ENCODE results near the gene RPL3. TPM values are rescaled to one million over a fixed set of nuclear protein-coding genes. Genes with fewer than 3 reads are reported as not detected.
A peak's percentile ranks its signal among the peaks of the same experiment; 100 is the strongest.

RPL3 gene
- total and polyA plus RNA-seq, 3 experiments from 2014 or later = 2,574 to 3,654 (median 2,607) TPM

DNA sequence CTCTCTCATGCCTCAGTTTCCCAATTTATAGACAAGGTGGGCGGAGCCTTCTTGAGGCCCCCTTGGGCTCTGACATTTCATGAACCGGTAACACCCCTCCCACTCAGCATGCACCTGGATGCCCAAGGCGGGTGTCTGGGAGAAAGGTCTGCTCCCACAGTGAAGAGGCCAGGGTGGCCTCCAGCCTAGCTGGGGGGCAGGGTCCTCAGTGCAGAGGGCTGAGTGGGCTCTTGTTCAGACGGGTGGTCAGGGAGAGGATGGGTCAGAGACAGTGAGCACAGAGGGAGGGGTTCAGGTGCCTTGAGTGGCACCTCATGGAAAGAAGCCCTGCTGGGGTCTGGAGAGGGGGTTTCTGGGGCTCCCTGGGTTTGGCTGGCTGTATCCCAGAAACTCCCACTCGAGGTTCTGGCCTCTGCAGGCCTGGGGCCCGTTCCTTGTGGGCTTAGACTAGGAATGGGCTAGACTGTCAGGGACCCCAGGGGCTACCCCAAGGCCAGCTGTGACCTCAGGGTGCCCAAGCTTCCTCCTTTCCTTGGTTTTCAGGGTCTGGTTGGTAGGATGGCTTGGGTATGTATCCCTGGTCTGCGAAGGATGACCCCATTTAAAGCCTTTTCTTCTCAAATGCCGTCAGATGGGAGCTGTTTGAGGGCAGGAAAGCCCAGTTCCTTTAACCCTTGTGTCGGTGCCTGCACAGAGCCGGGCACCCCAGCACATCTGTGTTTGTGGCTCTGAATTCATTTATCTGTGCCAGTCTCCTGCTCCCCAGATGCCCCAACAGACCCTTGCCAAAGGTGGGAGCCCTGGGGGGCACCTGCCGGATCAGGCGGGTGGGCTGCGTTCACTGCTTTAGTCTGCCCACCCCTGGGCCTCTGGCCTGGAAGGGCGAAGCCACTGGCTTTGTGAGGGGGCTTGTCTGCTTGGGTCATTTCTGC, 31.6 kb upstream of the RPL3 start:
- DNase-seq = no peak
- Mint-ChIP-seq H3K4me1 (peaks cover 4 to 39% (median 15%) of the 10 kb centered on the region in 3 donors), H3K9me3 (no peaks in the 10 kb centered on the region), H3K27ac (peak overlapping the region in 4 of 8 donors; percentile 15 to 83 (median 78)), H3K4me3 (peak overlapping the region; percentile 74 to 82 (median 79)), H3K36me3 (peaks cover 0 to 2% (median 0%) of the 10 kb centered on the region in 3 donors), H3K27me3 (peaks cover 20 to 30% of the 10 kb centered on the region in 2 donors)
- CTCF ChIA-PET = interaction anchor here (0.8 to 1.0 kb wide), 2 partner anchors 8 to 178 kb away, joined by 3 to 4 read pairs; no protein-coding TSS in a partner anchor
- H3K4me1 ChIP-seq (ENCODE audit: insufficient read depth, low read length) = peaks cover 6% of the 10 kb centered on the region
- no peaks in the 10 kb centered on the region for H3K36me3 ChIP-seq (ENCODE audit: insufficient read depth, low read length)
- H3K9me3 ChIP-seq (ENCODE audit: low read length) = no peaks in the 10 kb centered on the region
- peak overlapping the region; percentile 37 for H3K4me3 ChIP-seq (ENCODE audit: low read length)
- H3K27me3 ChIP-seq (ENCODE audit: insufficient read depth, low read length, poor library complexity, severe bottlenecking) = peaks cover 11% of the 10 kb centered on the region
- H3K27ac ChIP-seq (ENCODE audit: low read depth, low read length) = no peak overlapping the region
- POLR2A ChIA-PET = interaction anchor here (0.5 to 1.0 kb wide), 3 partner anchors 21 to 178 kb away, joined by 3 to 5 read pairs (median 4); no protein-coding TSS in a partner anchor

DNA sequence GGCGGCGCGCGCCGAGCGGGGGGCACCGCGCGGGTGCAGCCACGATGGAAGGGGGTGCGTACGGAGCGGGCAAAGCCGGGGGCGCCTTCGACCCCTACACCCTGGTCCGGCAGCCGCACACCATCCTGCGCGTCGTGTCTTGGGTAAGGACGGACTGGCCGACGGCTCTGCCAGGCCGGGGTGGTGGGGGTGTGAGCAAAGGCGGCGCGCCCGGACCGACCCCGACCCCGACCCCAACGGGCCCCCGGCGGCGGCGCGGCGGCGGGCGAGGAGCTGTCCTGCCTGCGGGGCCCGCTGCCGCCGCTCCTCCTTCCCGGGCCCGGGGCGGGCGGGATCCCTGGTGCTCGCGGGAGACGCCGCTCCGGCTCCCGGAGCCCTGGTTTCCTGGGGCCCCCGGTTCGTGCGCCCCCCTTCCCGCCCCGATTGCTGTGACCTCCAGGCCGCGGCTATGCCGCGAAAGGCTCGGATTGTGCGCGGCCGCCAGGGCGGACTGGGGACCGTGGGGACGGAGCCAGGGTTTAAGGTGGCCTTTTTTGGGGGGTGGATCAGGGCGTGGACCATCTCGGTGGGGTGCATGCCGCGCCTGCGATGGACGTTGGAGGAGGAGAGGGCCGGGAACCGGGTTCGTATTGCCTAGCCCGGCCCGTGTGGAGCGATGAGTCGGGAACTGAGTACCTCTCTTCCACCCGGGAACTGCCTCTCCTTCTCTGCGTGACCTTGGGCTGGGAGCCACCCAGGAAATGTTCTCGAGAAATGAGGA, 30.7 kb upstream of the RPL3 start, which contains the start of gene SYNGR1:
Gene SYNGR1 (plus strand): TSS at position 25 of the 760 bp plus-strand sequence. CDS start 20 bp downstream, at position 45.
- peaks cover 0 to 2% (median 0%) of the 10 kb centered on the region in 3 donors for H3K36me3 Mint-ChIP-seq
- Histone ChIP-seq H3K4me3 (ENCODE audit: low read length) (peak within 1 kb of the TSS; percentile 42), H3K36me3 (ENCODE audit: insufficient read depth, low read length) (no peaks in the 10 kb centered on the region), H3K27ac (ENCODE audit: low read depth, low read length) (peak within 1 kb of the TSS; percentile 22), H3K4me1 (ENCODE audit: insufficient read depth, low read length) (peaks cover 6% of the 10 kb centered on the region), H3K27me3 (ENCODE audit: insufficient read depth, low read length, poor library complexity, severe bottlenecking) (peaks cover 11% of the 10 kb centered on the region), H3K9me3 (ENCODE audit: low read length) (no peaks in the 10 kb centered on the region)
- ChIA-PET CTCF (interaction anchor here (1.0 kb wide), 1 partner anchor 49 kb away, joined by 3 read pairs; no protein-coding TSS in a partner anchor), POLR2A (interaction anchor here (0.9 kb wide), 1 partner anchor 30 kb away, joined by 3 read pairs; the partner anchor contains the start of gene RPL3)
- H3K9me3 Mint-ChIP-seq = no peaks in the 10 kb centered on the region
- peak within 1 kb of the TSS in 5 of 8 donors; percentile 71 to 85 (median 77) for H3K27ac Mint-ChIP-seq
- no peak for DNase-seq
- peaks cover 20 to 30% of the 10 kb centered on the region in 2 donors for H3K27me3 Mint-ChIP-seq
- H3K4me3 Mint-ChIP-seq = peak within 1 kb of the TSS; percentile 25 to 87 (median 82)
- H3K4me1 Mint-ChIP-seq = peaks cover 4 to 39% (median 15%) of the 10 kb centered on the region in 3 donors

DNA sequence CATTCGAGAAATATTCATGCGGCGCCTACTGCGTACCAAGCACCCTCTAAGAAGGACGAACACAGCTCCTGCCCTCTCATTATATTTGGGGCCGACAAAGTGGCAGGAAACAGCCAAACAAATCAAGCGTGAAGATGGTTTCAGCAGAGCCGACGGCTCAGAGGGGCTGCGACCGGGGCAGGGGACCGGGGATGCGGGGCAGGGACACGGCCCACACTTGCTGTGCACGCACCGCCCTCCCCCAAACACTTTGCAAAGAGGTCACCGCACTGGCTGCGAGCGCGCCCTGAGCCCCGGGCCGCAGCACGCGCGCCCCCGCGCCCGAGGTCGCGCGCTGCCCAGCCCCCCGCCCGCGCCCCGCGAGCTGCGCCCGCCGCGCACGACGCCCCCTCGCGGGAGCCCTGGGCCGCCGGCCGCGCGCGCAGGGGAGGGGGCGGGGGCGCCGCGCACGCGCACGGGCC, 30.1 kb upstream of the RPL3 start:
- peak overlapping the region in 5 of 8 donors; percentile 71 to 85 (median 77) for H3K27ac Mint-ChIP-seq
- peak overlapping the region; percentile 22 for H3K27ac ChIP-seq (ENCODE audit: low read depth, low read length)
- CTCF ChIA-PET = interaction anchor here (1.0 kb wide), 1 partner anchor 49 kb away, joined by 3 read pairs; no protein-coding TSS in a partner anchor

DNA sequence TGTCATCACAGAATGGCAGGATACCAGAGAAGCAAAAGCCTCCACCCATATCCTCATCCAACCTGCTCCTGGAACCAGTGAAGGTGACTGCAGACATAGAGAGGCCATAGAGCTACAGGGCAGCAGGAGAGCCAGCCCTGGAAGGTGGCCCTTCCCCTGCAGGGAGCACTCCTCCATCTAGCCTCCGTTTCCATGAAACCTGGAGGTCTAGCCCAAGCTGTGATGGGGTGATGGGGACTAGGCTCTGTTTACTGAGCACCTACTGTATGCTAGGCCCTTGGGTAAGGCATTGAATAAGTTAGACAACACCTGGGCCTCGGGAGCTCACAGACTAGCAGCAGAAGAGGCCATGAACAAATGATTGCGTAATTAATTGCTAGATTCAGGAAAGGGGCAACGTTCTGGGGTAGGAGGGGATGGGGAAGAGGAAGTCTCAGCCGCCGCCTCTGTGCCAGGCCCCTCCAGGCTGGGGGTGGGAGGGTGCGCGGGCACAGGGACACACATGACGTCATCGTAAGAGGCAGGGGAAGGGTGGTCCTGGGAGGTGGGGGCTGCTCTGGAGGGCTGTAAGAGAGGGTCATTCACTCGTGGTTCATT, 29.6 kb upstream of the RPL3 start:
- Mint-ChIP-seq H3K27me3 (peaks cover 20 to 34% of the 10 kb centered on the region in 2 donors), H3K27ac (peak overlapping the region in 5 of 8 donors; percentile 71 to 85 (median 77)), H3K4me3 (peak overlapping the region; percentile 25 to 87 (median 81)), H3K4me1 (peaks cover 4 to 39% (median 15%) of the 10 kb centered on the region in 3 donors), H3K36me3 (peaks cover 0 to 2% (median 0%) of the 10 kb centered on the region in 3 donors), H3K9me3 (no peaks in the 10 kb centered on the region)
- H3K4me1 ChIP-seq (ENCODE audit: insufficient read depth, low read length) = peaks cover 6% of the 10 kb centered on the region
- no peaks in the 10 kb centered on the region for H3K36me3 ChIP-seq (ENCODE audit: insufficient read depth, low read length)
- H3K4me3 ChIP-seq (ENCODE audit: low read length) = peak overlapping the region; percentile 42
- no peak for DNase-seq
- H3K27me3 ChIP-seq (ENCODE audit: insufficient read depth, low read length, poor library complexity, severe bottlenecking) = peaks cover 11% of the 10 kb centered on the region
- peak overlapping the region; percentile 22 for H3K27ac ChIP-seq (ENCODE audit: low read depth, low read length)
- CTCF ChIA-PET = interaction anchor here (1.0 kb wide), 1 partner anchor 50 kb away, joined by 3 read pairs; no protein-coding TSS in a partner anchor
- POLR2A ChIA-PET = interaction anchor here (0.9 kb wide), 1 partner anchor 180 kb away, joined by 3 read pairs; no protein-coding TSS in a partner anchor
- no peaks in the 10 kb centered on the region for H3K9me3 ChIP-seq (ENCODE audit: low read length)

More for the DNA sequence above, 30.1 kb upstream of the RPL3 start:
- H3K4me1 ChIP-seq (ENCODE audit: insufficient read depth, low read length) = peaks cover 6% of the 10 kb centered on the region
- peak overlapping the region; percentile 25 to 87 (median 81) for H3K4me3 Mint-ChIP-seq
- H3K4me1 Mint-ChIP-seq = peaks cover 4 to 39% (median 15%) of the 10 kb centered on the region in 3 donors
- peak overlapping the region; percentile 42 for H3K4me3 ChIP-seq (ENCODE audit: low read length)
- H3K36me3 ChIP-seq (ENCODE audit: insufficient read depth, low read length) = no peaks in the 10 kb centered on the region
- POLR2A ChIA-PET = interaction anchor here (0.9 kb wide), 2 partner anchors 30 to 180 kb away, joined by 3 read pairs; partner anchors contain the start of gene RPL3
- no peaks in the 10 kb centered on the region for H3K9me3 ChIP-seq (ENCODE audit: low read length)
- DNase-seq = peak in 2 of 5 donors; percentile 14 to 58
- H3K9me3 Mint-ChIP-seq = no peaks in the 10 kb centered on the region
- H3K27me3 Mint-ChIP-seq = peaks cover 20 to 32% of the 10 kb centered on the region in 2 donors
- peaks cover 0 to 2% (median 0%) of the 10 kb centered on the region in 3 donors for H3K36me3 Mint-ChIP-seq
- peaks cover 11% of the 10 kb centered on the region for H3K27me3 ChIP-seq (ENCODE audit: insufficient read depth, low read length, poor library complexity, severe bottlenecking)

DNA sequence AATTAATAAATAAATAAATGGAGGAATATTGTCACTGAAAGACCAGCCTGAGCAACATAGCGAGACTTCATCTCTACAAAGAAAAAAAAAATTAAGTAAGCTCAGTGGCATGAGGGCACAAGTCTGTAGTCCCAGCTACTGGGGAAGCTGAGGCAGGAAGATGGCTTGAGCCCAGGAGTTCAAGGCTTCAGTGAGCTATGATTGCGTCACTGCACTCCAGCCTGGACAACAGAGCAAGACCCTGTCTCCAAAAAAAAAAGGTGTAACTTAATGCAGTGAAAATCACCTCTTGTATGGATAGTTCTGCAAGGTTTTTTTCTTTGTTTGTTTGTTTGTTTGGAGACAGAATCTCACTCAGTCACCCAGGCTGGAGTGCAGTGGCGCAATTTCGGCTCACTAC, 25.8 kb upstream of the RPL3 start:
- Histone ChIP-seq H3K36me3 (ENCODE audit: insufficient read depth, low read length) (no peaks in the 10 kb centered on the region), H3K4me1 (ENCODE audit: insufficient read depth, low read length) (peaks cover under 1% of the 10 kb centered on the region), H3K27me3 (ENCODE audit: insufficient read depth, low read length, poor library complexity, severe bottlenecking) (peaks cover 4% of the 10 kb centered on the region), H3K27ac (ENCODE audit: low read depth, low read length) (no peak overlapping the region), H3K4me3 (ENCODE audit: low read length) (no peak overlapping the region), H3K9me3 (ENCODE audit: low read length) (no peaks in the 10 kb centered on the region)
- ChIA-PET POLR2A (interaction anchor here (0.7 kb wide), 1 partner anchor 26 kb away, joined by 3 read pairs; no protein-coding TSS in a partner anchor), CTCF (interaction anchor here (0.9 kb wide), 1 partner anchor 174 kb away, joined by 3 read pairs; no protein-coding TSS in a partner anchor)
- Mint-ChIP-seq H3K27ac (no peak overlapping the region), H3K4me1 (peaks cover 5 to 16% (median 8%) of the 10 kb centered on the region in 3 donors), H3K27me3 (peaks cover 14 to 22% of the 10 kb centered on the region in 2 donors), H3K9me3 (no peaks in the 10 kb centered on the region), H3K4me3 (no peak overlapping the region), H3K36me3 (peaks cover 0 to 2% (median 0%) of the 10 kb centered on the region in 3 donors)
- no peak for DNase-seq

DNA sequence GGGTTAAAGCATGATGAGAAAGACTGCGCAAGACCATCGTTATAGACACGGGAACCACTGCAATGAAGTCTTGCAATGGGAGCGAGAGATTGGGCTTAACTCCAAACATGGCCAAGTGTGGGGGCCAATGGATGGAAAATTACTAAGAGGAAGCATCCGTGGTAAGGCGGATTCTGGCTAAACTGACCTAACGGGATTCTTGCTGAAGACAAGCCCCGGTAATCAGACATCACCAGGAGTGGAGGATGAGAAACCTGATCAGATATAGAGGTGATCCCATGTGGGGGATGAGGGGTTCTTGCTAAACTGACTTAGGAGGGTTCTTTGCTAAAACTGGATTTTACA, 24.6 kb upstream of the RPL3 start:
- ChIA-PET POLR2A (interaction anchor here (1.0 kb wide), 1 partner anchor 185 kb away, joined by 3 read pairs; no protein-coding TSS in a partner anchor), CTCF (interaction anchor here (1.0 to 2.4 kb wide), 10 partner anchors 8 to 185 kb away, joined by 3 to 13 read pairs (median 4); no protein-coding TSS in a partner anchor)
- Histone ChIP-seq H3K27ac (ENCODE audit: low read depth, low read length) (no peak overlapping the region), H3K27me3 (ENCODE audit: insufficient read depth, low read length, poor library complexity, severe bottlenecking) (no peaks in the 10 kb centered on the region), H3K4me1 (ENCODE audit: insufficient read depth, low read length) (no peaks in the 10 kb centered on the region), H3K4me3 (ENCODE audit: low read length) (no peak overlapping the region), H3K36me3 (ENCODE audit: insufficient read depth, low read length) (no peaks in the 10 kb centered on the region), H3K9me3 (ENCODE audit: low read length) (no peaks in the 10 kb centered on the region)
- Mint-ChIP-seq H3K9me3 (no peaks in the 10 kb centered on the region), H3K4me1 (peaks cover 3 to 10% (median 5%) of the 10 kb centered on the region in 3 donors), H3K27ac (no peak overlapping the region), H3K36me3 (no peaks in the 10 kb centered on the region), H3K27me3 (peaks cover 13 to 20% of the 10 kb centered on the region in 2 donors), H3K4me3 (no peak overlapping the region)
- no peak for DNase-seq

Measured in CD8-positive, alpha-beta memory T cell (primary cell).